T-helper 1 cell treated with Interleukin-12 subunit alpha and Interleukin-12 subunit beta and Interleukin-4 antibody, amounts not matched to agents 30 μg/mL and 1 μg/mL, for 36 hours (primary cell): ENCODE results near the gene MTPN.

Experiments used
- H3K27ac Mint-ChIP-seq: one replicate; pipeline ENCODE4 v1.8.0; 2021; ENCODE audit warnings: mild to moderate bottlenecking, mixed read lengths
- H3K27me3 Mint-ChIP-seq: one replicate; pipeline ENCODE4 v1.8.0; 2021; ENCODE audit warnings: low read depth, mixed read lengths
- H3K36me3 Mint-ChIP-seq: one replicate; pipeline ENCODE4 v1.8.0; 2021; ENCODE audit warnings: low read depth, mixed read lengths
- H3K4me1 Mint-ChIP-seq: one replicate; pipeline ENCODE4 v1.8.0; 2021; ENCODE audit warnings: low read depth, mixed read lengths
- H3K4me3 Mint-ChIP-seq: one replicate; pipeline ENCODE4 v1.8.0; 2021; ENCODE audit warnings: mild to moderate bottlenecking, moderate library complexity, mixed read lengths
- H3K9me3 Mint-ChIP-seq: one replicate; pipeline ENCODE4 v1.8.0; 2021; ENCODE audit warnings: mixed read lengths

Gene MTPN

DNA sequence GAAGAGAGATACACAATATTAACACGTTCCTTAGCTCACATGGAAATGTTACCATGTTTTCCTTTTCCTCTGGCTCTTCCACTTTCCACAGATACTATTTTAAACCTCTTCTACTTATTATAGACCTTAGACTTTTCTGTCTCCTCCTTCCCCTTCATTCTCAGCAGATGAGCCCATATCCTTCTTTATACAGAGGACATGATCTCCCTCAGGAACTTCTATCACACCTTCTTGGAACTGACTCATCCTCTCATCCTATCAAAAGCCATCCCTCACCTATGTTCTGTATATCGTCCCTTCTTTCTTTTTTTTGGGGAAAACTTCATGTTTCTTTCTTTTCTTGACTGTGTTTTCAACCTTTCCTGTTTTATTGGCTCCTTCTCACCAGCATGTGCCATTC is 20.8 kb downstream of the MTPN start:
- Mint-ChIP-seq H3K27me3 (no peaks in the 10 kb centered on the region), H3K27ac (no peak overlapping the region), H3K4me3 (no peak overlapping the region), H3K9me3 (no peaks in the 10 kb centered on the region), H3K4me1 (peaks cover 12% of the 10 kb centered on the region), H3K36me3 (peaks cover 17% of the 10 kb centered on the region)

DNA sequence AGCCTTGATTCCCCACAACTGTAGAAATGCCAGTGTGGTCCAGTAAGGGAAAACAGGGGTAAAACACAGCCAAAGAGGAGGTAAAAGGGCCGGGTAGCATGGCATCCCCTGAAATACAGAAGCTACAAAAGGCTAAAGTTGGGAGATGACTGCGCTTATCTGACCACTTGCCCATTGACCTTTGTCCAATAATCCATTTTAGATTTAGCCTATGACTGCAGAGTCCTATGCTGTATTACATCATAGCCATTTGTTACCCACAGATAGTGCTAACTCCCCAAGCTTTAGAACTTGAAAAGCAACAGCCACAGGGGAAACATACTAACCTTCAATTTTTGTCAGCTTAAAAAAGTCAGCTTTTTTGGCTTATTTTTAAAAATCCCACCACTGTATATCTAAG is 26.2 kb downstream of the MTPN start:
- H3K9me3 Mint-ChIP-seq: no peaks in the 10 kb centered on the region
- no peak overlapping the region for H3K27ac Mint-ChIP-seq
- peaks cover 21% of the 10 kb centered on the region for H3K4me1 Mint-ChIP-seq
- H3K4me3 Mint-ChIP-seq: no peak overlapping the region
- peaks cover 36% of the 10 kb centered on the region for H3K36me3 Mint-ChIP-seq
- H3K27me3 Mint-ChIP-seq: no peaks in the 10 kb centered on the region

DNA sequence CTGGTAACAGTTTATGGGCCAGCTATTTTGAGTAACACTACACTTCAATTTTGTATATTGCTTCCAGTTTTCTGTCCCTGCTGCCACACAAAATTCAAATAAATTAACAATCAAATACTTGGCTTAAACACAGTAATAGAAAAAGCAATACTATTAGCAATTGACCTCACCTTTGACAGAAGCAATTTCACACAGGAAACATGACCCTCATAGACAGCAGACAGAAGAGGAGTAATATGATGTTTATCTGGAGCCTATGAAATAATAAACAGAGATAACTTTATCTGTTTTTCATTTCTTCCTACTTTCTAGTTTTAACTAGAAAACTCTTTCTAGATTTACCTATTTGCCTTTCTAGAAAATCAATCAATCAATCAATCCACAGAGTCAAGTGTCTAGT is 26.7 kb downstream of the MTPN start:
- Mint-ChIP-seq H3K9me3 (no peaks in the 10 kb centered on the region), H3K27me3 (no peaks in the 10 kb centered on the region), H3K4me1 (peaks cover 21% of the 10 kb centered on the region), H3K27ac (no peak overlapping the region), H3K4me3 (no peak overlapping the region), H3K36me3 (peaks cover 36% of the 10 kb centered on the region)

DNA sequence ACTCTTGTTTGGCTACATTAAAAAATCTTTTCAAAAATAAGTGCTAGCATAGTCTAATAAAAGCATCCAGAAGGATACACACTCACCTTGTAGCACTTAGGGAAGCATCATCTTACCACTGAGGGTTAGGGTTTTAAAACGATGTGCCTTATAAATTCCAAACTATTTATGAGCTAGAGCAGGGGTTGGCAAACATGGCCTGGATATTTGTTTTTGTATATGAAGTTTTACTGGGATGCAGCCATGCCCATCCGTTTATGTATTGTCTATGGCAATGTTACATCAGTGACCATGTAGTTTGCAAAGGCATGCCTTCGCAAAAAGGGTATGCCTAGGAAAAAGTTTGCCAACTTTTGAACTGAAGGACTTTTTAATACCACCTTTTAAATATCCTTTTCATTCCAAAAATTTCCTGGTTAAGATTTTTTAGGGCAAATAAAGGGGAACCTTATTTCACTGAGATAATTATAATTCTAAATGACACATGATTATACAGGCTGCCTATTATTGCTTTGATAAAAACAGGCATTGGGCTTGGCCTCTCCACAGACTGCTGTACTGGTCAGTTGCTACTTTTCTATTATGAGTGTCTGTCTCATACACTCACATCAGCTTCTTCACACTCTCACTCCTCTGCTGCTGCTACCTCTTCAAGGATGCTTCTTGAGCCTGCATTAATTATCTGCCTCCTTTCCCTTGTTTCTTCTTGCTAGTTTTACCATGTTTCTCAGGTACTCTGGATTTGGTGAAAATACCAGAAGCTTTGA is 30.7 kb downstream of the MTPN start:
- Mint-ChIP-seq H3K4me1 (peaks cover 13% of the 10 kb centered on the region), H3K27ac (no peak overlapping the region)

DNA sequence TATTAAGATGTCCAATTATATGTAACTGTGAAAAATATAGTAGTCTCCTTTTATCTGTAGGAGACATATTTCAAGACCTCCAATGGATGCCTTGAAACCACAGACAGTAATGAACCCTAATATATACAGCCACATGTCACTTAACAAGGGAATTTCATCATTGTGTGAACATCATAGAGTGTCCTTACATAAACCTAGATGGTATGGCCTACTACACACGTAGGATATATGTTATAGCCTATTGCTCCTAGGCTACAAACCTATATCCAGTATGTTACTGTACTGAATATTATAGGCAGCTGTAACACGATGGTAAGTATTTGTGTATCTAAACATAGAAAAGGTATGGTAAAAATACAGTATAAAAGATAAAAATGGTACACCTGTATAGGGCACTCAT is 32.4 kb downstream of the MTPN start:
- Mint-ChIP-seq H3K36me3 (peaks cover 21% of the 10 kb centered on the region), H3K4me1 (peaks cover 14% of the 10 kb centered on the region), H3K4me3 (no peak overlapping the region), H3K27ac (no peak overlapping the region), H3K9me3 (no peaks in the 10 kb centered on the region), H3K27me3 (no peaks in the 10 kb centered on the region)

More for the DNA sequence above, 30.7 kb downstream of the MTPN start:
- H3K27me3 Mint-ChIP-seq: no peaks in the 10 kb centered on the region
- H3K36me3 Mint-ChIP-seq: peaks cover 34% of the 10 kb centered on the region
- no peak overlapping the region for H3K4me3 Mint-ChIP-seq
- H3K9me3 Mint-ChIP-seq: no peaks in the 10 kb centered on the region

DNA sequence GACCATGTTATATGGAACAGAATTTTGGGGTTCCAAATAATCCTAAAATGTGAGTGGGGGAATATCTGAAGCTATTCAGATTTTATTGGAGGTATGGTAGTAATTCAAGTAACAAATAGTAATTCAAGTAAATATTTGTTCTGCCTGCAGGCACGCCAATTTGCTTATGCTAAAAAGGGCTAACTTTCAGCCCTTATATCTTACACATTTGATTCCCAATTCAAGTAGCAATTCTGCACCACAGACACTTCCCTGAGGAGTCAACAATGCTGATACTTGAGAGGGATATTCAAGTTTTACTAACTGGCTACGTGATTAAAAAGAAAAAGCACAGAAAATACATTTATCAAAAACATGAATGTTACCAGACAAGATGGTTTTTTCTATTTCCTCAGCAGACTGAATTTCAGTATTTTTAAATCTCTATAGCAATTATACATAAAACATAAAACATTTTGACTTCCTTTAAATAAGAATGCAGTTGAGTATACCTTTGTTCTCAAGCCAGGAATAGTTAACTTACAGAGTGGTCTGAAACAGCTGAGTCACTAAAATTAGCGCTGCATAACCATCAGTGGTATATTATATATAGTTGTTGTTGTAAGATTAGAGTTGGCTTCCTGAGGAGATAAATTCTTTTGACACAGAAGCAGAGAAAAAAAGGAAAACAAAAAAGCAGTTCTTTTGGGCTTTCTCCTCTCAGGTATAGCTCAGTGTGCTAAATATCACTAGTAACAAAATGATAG is 33.9 kb downstream of the MTPN start:
- Mint-ChIP-seq H3K36me3 (peaks cover 15% of the 10 kb centered on the region), H3K4me3 (no peak overlapping the region), H3K27ac (no peak overlapping the region), H3K4me1 (peaks cover 13% of the 10 kb centered on the region), H3K9me3 (no peaks in the 10 kb centered on the region), H3K27me3 (no peaks in the 10 kb centered on the region)

DNA sequence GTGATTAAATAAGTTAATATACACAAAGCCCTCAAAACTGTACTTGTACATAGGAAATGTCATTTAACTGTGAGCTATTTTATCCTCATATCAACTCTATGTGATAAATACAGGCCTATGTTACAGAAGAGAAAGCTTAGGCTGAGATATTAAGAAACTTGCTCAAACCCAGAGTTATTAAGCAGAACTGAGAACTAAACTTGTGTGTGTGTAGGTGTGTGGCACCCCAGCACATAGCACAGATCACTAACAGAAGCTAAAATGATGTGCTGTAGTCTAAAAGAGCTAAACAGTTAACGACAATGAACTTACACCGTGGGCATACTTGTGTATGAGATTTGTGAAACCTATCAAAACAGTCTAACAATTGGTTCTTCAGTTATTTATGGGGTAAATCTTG is 34.5 kb downstream of the MTPN start:
- Mint-ChIP-seq H3K27me3 (no peaks in the 10 kb centered on the region), H3K4me3 (no peak overlapping the region), H3K9me3 (no peaks in the 10 kb centered on the region), H3K36me3 (peaks cover 11% of the 10 kb centered on the region), H3K27ac (no peak overlapping the region), H3K4me1 (peaks cover 12% of the 10 kb centered on the region)

DNA sequence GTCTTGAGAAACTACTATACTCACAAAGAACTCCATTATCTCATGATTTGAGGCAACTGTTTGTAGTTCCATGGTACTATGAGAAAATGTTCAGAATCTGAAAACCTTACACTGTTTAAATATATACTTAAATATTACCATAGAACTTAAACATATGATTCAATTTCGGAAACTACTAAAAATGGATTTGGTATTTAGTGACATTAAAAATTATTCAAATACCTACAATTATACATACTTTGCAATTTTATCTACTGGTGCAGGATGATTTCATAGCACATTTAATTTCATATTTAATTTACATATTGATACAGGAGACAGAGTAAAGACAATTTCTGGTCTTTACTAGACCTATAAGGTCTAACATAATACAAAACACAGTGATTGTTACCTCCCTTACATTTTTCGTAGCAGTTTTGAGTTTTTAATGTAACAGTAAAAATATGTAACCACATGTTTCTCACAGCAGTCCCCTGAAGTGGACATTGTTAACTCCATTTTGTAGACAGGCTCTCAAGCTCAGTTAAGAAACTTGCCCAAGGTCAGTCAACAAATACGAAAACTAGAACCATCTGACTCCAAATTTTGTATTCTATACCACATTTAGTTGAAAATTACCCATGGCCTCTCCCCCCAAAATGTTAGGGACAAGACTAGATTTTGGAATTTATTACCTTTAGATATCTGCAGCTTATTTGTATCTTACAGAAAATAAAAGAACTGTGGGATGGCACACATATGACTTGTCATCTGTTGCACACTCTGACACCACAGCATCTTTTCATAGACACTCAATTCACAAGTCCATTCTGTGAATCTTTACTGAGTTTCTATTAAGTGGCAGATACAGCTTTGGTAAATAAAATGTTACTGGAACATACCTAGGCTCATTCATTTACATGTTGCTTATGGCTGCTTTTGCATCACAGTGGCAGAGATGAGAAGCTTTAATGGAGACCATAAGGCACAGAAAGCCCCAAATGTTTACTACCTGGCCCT is 36.8 kb downstream of the MTPN start:
- Mint-ChIP-seq H3K36me3 (peaks cover 2% of the 10 kb centered on the region), H3K27me3 (no peaks in the 10 kb centered on the region), H3K4me3 (no peak overlapping the region), H3K27ac (no peak overlapping the region), H3K4me1 (peaks cover 10% of the 10 kb centered on the region), H3K9me3 (no peaks in the 10 kb centered on the region)

DNA sequence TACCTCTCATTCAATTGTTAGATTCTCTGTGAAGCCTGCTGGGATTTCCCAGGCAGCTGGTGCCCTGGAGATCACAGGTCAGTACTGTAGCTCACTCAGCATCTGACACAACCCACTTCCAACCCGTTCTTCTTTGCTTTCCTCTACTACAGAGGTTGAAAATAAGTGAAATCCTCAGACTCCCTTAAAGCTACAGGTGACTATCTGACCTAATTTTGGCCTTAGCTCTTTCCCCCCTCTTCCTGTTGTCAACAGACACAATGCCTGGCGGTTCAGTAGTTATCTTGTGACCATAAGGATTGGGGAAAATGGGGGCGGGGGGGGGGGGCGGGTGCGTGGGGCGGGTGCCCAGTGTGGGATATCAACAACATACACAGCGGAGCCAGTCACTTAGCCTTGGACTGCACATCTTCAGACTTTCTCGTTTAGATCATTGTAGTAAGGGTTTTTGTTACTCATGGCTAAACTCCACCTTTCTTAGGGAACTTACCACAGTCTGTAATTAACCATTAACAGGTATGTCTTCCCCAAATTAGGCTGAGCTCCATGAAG is 37.8 kb downstream of the MTPN start:
- peaks cover 2% of the 10 kb centered on the region for H3K36me3 Mint-ChIP-seq
- H3K27me3 Mint-ChIP-seq: no peaks in the 10 kb centered on the region
- H3K27ac Mint-ChIP-seq: no peak overlapping the region
- no peak overlapping the region for H3K4me3 Mint-ChIP-seq
- no peaks in the 10 kb centered on the region for H3K9me3 Mint-ChIP-seq
- peaks cover 14% of the 10 kb centered on the region for H3K4me1 Mint-ChIP-seq

DNA sequence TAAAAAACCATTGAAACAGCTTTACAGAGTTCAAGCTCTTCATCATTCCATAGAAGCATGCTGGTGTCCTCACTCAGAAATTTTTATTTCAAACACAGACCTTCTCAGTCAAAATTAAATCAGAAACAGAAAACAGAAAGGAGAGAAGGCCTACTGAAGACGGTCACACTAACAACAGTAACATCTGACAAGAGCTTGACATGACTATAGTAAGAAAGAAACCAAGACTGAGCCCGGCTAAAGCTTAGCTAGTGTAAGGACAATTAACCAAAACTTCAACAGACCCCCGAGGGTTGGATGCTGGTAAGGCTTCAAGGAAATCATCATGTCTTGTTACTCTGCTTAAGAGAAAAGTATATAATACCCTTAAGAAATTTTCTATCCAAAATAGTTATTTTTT is 38.6 kb downstream of the MTPN start:
- peaks cover 2% of the 10 kb centered on the region for H3K36me3 Mint-ChIP-seq
- H3K27ac Mint-ChIP-seq: no peak overlapping the region
- H3K4me3 Mint-ChIP-seq: no peak overlapping the region
- no peaks in the 10 kb centered on the region for H3K9me3 Mint-ChIP-seq
- H3K27me3 Mint-ChIP-seq: no peaks in the 10 kb centered on the region
- H3K4me1 Mint-ChIP-seq: peaks cover 20% of the 10 kb centered on the region

DNA sequence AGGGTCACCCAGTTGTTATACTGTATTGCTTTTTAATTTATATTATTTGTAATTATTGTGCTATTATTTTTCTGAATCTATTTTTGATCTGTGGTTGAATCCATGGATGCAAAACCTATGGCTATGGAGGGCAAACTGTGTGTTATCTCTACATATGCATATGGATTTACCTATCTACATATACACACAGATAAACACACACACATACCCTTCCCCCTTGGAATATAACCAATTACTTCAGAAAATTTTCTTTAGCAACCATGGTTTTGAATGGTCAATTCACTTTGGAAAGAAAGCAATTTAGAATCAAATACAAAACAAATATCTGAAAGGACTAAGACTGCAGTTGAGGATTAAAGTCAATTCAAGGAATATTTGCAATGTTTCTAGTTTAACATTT is 39.1 kb downstream of the MTPN start:
- Mint-ChIP-seq H3K27me3 (no peaks in the 10 kb centered on the region), H3K4me1 (peaks cover 25% of the 10 kb centered on the region), H3K4me3 (no peak overlapping the region), H3K27ac (no peak overlapping the region), H3K9me3 (no peaks in the 10 kb centered on the region), H3K36me3 (peaks cover 2% of the 10 kb centered on the region)

DNA sequence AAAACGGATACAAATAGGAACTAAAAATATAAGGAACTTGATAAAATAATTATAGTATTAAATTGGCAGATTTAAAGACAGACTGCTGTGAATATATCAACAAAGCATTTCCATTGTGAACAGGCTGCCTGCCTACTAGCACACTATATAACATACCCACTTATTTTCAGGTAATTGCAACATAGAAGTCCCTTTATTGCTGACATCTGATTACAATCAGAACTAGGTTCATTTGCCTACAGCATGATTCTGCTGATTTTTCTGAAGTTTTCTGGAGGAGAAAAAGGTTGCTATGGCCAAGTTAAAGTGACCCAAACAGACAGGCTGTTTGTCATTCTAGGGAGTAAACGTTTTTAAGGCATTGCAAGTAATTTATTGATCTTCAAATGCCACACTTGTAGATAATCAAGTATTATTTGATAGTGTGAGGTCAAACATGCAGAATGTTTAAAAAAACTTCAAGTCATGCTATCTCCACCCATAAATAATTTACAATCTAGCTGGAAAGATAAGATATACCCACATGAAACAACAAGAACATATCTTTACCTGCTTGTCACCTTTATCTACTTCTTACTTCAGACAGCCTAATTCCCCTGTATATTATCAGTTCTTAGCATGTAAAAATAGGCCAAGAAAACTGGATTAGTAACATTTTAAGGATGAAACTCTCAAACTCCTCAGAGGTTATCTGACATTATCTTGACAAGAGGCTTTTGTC is 40.5 kb downstream of the MTPN start:
- no peaks in the 10 kb centered on the region for H3K27me3 Mint-ChIP-seq
- peaks cover 25% of the 10 kb centered on the region for H3K4me1 Mint-ChIP-seq
- H3K4me3 Mint-ChIP-seq: no peak overlapping the region
- no peaks in the 10 kb centered on the region for H3K36me3 Mint-ChIP-seq
- no peaks in the 10 kb centered on the region for H3K9me3 Mint-ChIP-seq
- H3K27ac Mint-ChIP-seq: no peak overlapping the region

DNA sequence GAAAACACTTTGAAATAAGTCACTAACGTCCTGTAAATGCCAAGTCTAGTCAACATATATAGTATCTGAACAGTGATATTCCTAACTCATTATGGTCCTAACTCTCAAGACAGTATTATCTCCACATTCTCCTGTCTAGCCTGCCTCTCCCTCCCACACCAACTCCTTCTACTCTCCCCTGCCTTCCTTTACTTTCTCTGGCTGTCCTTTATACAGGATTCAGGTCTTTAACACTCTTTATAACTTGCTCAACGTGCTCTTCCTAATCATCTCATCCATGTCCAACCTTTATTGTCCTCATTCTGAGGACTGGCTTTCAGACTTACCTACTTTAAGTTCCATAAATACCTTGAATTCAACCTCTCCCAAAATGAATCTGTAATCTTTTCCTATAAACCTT is 42.5 kb downstream of the MTPN start:
- Mint-ChIP-seq H3K4me1 (peaks cover 25% of the 10 kb centered on the region), H3K9me3 (no peaks in the 10 kb centered on the region), H3K27me3 (no peaks in the 10 kb centered on the region), H3K4me3 (no peak overlapping the region), H3K36me3 (peaks cover 2% of the 10 kb centered on the region), H3K27ac (no peak overlapping the region)
